Mesothelial cell of epicardium (in vitro differentiated cells): ENCODE results near the gene TOGARAM2. TPM values are rescaled to one million over a fixed set of nuclear protein-coding genes. Genes with fewer than 3 reads are reported as not detected.

Experiments
- DNase-seq, 2 experiments: peaks; one replicate each; pipeline ENCODE4 v3.0.0; 2021; ENCODE audit warnings: low spot score in 2 of 2; ENCODE audit not compliant: unreplicated experiment in 2 of 2
- H3K27ac Mint-ChIP-seq: 2 replicates; pipeline ENCODE4 v1.8.0; 2021; ENCODE audit warnings: mixed read lengths
- H3K27me3 Mint-ChIP-seq: 2 replicates; pipeline ENCODE4 v1.8.0; 2021; ENCODE audit warnings: low read depth, mixed read lengths
- H3K36me3 Mint-ChIP-seq: 2 replicates; pipeline ENCODE4 v1.8.0; 2021; ENCODE audit warnings: mixed read lengths
- H3K4me1 Mint-ChIP-seq: 2 replicates; pipeline ENCODE4 v1.8.0; 2021; ENCODE audit warnings: mixed read lengths
- H3K4me3 Mint-ChIP-seq: 2 replicates; pipeline ENCODE4 v1.8.0; 2021; ENCODE audit warnings: mild to moderate bottlenecking, moderate library complexity, mixed read lengths
- H3K9me3 Mint-ChIP-seq: 2 replicates; pipeline ENCODE4 v1.8.0; 2021; ENCODE audit warnings: mixed read lengths
- CTCF ChIP-seq: fragments of 200-600 bp; sonication (generic); IDR thresholded peaks from one replicate; pipeline ENCODE4 v1.5.0; 2021; ENCODE audit warnings: antibody characterized with exemption; ENCODE audit not compliant: unreplicated experiment
- total RNA-seq: library from RNA; stranded (reverse); gene quantifications from 3 replicates; pipeline ENCODE4 v1.2.1, GENCODE V29; 2021

TOGARAM2 gene
- total RNA-seq, 1 donor from 2014 or later = 0.40 TPM

GRCh38 chr2:28949190-28949589 lies 31.9 kb upstream of the TOGARAM2 start:
- Mint-ChIP-seq H3K4me3 (no peak overlapping the region), H3K9me3 (peaks cover 23% of the 10 kb centered on the region), H3K27ac (no peak overlapping the region), H3K27me3 (no peaks in the 10 kb centered on the region), H3K36me3 (peaks cover 42% of the 10 kb centered on the region), H3K4me1 (no peaks in the 10 kb centered on the region)
- no peak for DNase-seq
- no peak for TF ChIP-seq CTCF

GRCh38 chr2:28949617-28950305 lies 31.3 kb upstream of the TOGARAM2 start:
- no peak for TF ChIP-seq CTCF
- Mint-ChIP-seq H3K4me3 (no peak overlapping the region), H3K36me3 (peaks cover 37% of the 10 kb centered on the region), H3K27ac (no peak overlapping the region), H3K4me1 (no peaks in the 10 kb centered on the region), H3K9me3 (peaks cover 23% of the 10 kb centered on the region), H3K27me3 (no peaks in the 10 kb centered on the region)
- no peak for DNase-seq

- peaks cover 3% of the 10 kb centered on the region for H3K4me1 Mint-ChIP-seq
- H3K4me3 Mint-ChIP-seq = no peak overlapping the region
- no peaks in the 10 kb centered on the region for H3K27me3 Mint-ChIP-seq
- DNase-seq = no peak
- no peak overlapping the region for H3K27ac Mint-ChIP-seq
- TF ChIP-seq CTCF = no peak
- H3K9me3 Mint-ChIP-seq = peaks cover 23% of the 10 kb centered on the region
- H3K36me3 Mint-ChIP-seq = peaks cover 32% of the 10 kb centered on the region
These were observed 30.0 kb upstream of the TOGARAM2 start for GRCh38 chr2:28950941-28951630.

GRCh38 chr2:28951910-28952835 lies 28.9 kb upstream of the TOGARAM2 start:
- DNase-seq = no peak
- Mint-ChIP-seq H3K36me3 (peaks cover 27% of the 10 kb centered on the region), H3K27me3 (peaks cover 5% of the 10 kb centered on the region), H3K27ac (no peak overlapping the region), H3K4me3 (no peak overlapping the region), H3K4me1 (peaks cover 8% of the 10 kb centered on the region), H3K9me3 (peaks cover 23% of the 10 kb centered on the region)
- TF ChIP-seq CTCF = no peak

- Mint-ChIP-seq H3K4me3 (no peak overlapping the region), H3K36me3 (peaks cover 26% of the 10 kb centered on the region), H3K27ac (no peak overlapping the region), H3K4me1 (peaks cover 8% of the 10 kb centered on the region), H3K9me3 (peaks cover 23% of the 10 kb centered on the region), H3K27me3 (peaks cover 10% of the 10 kb centered on the region)
- DNase-seq = no peak
- no peak for TF ChIP-seq CTCF
These were observed 28.3 kb upstream of the TOGARAM2 start for GRCh38 chr2:28952836-28953211.
